ENCODE results near the gene RPGRIP1L.

- no peak for TF ChIP-seq CTCF (conservative IDR thresholded peaks at IDR 0.05; ENCODE audit: low read depth, low read length)
- TF ChIP-seq EZH2 (IDR thresholded peaks at IDR 0.05; ENCODE audit: borderline replicate concordance, low read depth, low read length, poor library complexity, severe bottlenecking): no peak
Measured at GRCh38 chr16:53704445-53704813, 770 bp upstream of the RPGRIP1L start.

All from A673 (cell line).